ENCODE measurements around the gene TRNP1. TPM values are rescaled to one million over a fixed set of nuclear protein-coding genes. Genes with fewer than 3 reads are reported as not detected.

Gene TRNP1
- total and polyA plus RNA-seq, 4 donors: 0.97 to 10.0 (median 2.4) TPM

- WGBS: 2% methylated on average over 86 of the region's 86 CpGs
- Histone ChIP-seq H3K27me3 (ENCODE audit: control insufficient read depth in 4 of 4, insufficient read depth in 4 of 4, low read length in 3 of 4) (no peaks in the 10 kb centered on the region), H3K27ac (ENCODE audit: low read depth in 1 of 2, low read length in 2 of 2) (no peak within 1 kb of the TSS), H3K36me3 (ENCODE audit: control insufficient read depth in 4 of 4, insufficient read depth in 3 of 4, low read depth in 1 of 4, low read length in 3 of 4) (no peaks in the 10 kb centered on the region), H3K4me3 (ENCODE audit: low read depth in 1 of 3, low read length in 3 of 3) (peak within 1 kb of the TSS; percentile 59 to 82 (median 63)), H3K4me1 (ENCODE audit: control insufficient read depth in 4 of 4, insufficient read depth in 4 of 4, low read length in 3 of 4) (peaks cover 3 to 26% (median 11%) of the 10 kb centered on the region in 4 donors), H3K9ac (ENCODE audit: low read depth in 1 of 2, low read length in 2 of 2) (peak within 1 kb of the TSS in 1 of 2 donors; percentile 54), H3K9me3 (ENCODE audit: control insufficient read depth in 4 of 4, low read length in 3 of 4) (no peaks in the 10 kb centered on the region)
- no peak for DNase-seq (ENCODE audit: low spot score)
- peak; percentile 3 for TF ChIP-seq CTCF (IDR thresholded peaks at IDR 0.05; ENCODE audit: low read depth, low read length, missing input control)
- peak in 1 of 2 donors; percentile 8 for TF ChIP-seq RAD21 (IDR thresholded peaks at IDR 0.05)
- TF ChIP-seq, protein P1, sequence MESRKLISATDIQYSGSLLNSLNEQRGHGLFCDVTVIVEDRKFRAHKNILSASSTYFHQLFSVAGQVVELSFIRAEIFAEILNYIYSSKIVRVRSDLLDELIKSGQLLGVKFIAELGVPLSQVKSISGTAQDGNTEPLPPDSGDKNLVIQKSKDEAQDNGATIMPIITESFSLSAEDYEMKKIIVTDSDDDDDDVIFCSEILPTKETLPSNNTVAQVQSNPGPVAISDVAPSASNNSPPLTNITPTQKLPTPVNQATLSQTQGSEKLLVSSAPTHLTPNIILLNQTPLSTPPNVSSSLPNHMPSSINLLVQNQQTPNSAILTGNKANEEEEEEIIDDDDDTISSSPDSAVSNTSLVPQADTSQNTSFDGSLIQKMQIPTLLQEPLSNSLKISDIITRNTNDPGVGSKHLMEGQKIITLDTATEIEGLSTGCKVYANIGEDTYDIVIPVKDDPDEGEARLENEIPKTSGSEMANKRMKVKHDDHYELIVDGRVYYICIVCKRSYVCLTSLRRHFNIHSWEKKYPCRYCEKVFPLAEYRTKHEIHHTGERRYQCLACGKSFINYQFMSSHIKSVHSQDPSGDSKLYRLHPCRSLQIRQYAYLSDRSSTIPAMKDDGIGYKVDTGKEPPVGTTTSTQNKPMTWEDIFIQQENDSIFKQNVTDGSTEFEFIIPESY (IDR thresholded peaks at IDR 0.05): peak; percentile 47
- no peak for TF ChIP-seq EGR1 (IDR thresholded peaks at IDR 0.05; ENCODE audit: low read depth in 2 of 2)
These were observed 33.5 kb upstream of the TRNP1 start, which contains the start of gene KDF1 for GRCh38 chr1:26959722-26960624. TSS of gene KDF1 (minus strand) at chr1:26960468. CDS start at chr1:26952380, 8,088 bp downstream.

- Histone ChIP-seq H3K4me3 (ENCODE audit: low read depth in 1 of 3, low read length in 3 of 3) (peak overlapping the region in 2 of 3 donors; percentile 63 to 82), H3K36me3 (ENCODE audit: control insufficient read depth in 4 of 4, insufficient read depth in 3 of 4, low read depth in 1 of 4, low read length in 3 of 4) (no peaks in the 10 kb centered on the region)
- no peak for DNase-seq (ENCODE audit: low spot score)
These were observed 32.9 kb upstream of the TRNP1 start for GRCh38 chr1:26960625-26960966.

More at GRCh38 chr1:26960625-26960966, 32.9 kb upstream of the TRNP1 start:
- TF ChIP-seq GABPA (IDR thresholded peaks at IDR 0.05 in 1 of 2, conservative IDR thresholded peaks at IDR 0.05 in 1 of 2): no peak
- TF ChIP-seq FOXA1 (IDR thresholded peaks at IDR 0.05): no peak
- TF ChIP-seq RXRA (IDR thresholded peaks at IDR 0.05): no peak
- TF ChIP-seq JUND (IDR thresholded peaks at IDR 0.05): no peak
- TF ChIP-seq CTCF (IDR thresholded peaks at IDR 0.05; ENCODE audit: low read depth, low read length, missing input control): no peak
- no peak for TF ChIP-seq HNF4G (IDR thresholded peaks at IDR 0.05)
- TF ChIP-seq, protein P2, sequence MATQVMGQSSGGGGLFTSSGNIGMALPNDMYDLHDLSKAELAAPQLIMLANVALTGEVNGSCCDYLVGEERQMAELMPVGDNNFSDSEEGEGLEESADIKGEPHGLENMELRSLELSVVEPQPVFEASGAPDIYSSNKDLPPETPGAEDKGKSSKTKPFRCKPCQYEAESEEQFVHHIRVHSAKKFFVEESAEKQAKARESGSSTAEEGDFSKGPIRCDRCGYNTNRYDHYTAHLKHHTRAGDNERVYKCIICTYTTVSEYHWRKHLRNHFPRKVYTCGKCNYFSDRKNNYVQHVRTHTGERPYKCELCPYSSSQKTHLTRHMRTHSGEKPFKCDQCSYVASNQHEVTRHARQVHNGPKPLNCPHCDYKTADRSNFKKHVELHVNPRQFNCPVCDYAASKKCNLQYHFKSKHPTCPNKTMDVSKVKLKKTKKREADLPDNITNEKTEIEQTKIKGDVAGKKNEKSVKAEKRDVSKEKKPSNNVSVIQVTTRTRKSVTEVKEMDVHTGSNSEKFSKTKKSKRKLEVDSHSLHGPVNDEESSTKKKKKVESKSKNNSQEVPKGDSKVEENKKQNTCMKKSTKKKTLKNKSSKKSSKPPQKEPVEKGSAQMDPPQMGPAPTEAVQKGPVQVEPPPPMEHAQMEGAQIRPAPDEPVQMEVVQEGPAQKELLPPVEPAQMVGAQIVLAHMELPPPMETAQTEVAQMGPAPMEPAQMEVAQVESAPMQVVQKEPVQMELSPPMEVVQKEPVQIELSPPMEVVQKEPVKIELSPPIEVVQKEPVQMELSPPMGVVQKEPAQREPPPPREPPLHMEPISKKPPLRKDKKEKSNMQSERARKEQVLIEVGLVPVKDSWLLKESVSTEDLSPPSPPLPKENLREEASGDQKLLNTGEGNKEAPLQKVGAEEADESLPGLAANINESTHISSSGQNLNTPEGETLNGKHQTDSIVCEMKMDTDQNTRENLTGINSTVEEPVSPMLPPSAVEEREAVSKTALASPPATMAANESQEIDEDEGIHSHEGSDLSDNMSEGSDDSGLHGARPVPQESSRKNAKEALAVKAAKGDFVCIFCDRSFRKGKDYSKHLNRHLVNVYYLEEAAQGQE (IDR thresholded peaks at IDR 0.05): no peak
- TF ChIP-seq, protein P1 (IDR thresholded peaks at IDR 0.05): no peak
- no peak for TF ChIP-seq SP1 (IDR thresholded peaks at IDR 0.05)
- TF ChIP-seq HNF4A (conservative IDR thresholded peaks at IDR 0.05): no peak
- no peak for TF ChIP-seq NR2F2 (IDR thresholded peaks at IDR 0.05)
- no peak for TF ChIP-seq RAD21 (IDR thresholded peaks at IDR 0.05)
- TF ChIP-seq MAX (IDR thresholded peaks at IDR 0.05): no peak
- no peak for TF ChIP-seq YY1 (IDR thresholded peaks at IDR 0.05)
- no peak for TF ChIP-seq EGR1 (IDR thresholded peaks at IDR 0.05; ENCODE audit: low read depth in 2 of 2)
- TF ChIP-seq, protein P3, sequence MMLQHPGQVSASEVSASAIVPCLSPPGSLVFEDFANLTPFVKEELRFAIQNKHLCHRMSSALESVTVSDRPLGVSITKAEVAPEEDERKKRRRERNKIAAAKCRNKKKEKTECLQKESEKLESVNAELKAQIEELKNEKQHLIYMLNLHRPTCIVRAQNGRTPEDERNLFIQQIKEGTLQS (IDR thresholded peaks at IDR 0.05): no peak
- no peak for TF ChIP-seq FOXA2 (IDR thresholded peaks at IDR 0.05)
- Histone ChIP-seq H3K9ac (ENCODE audit: low read depth in 1 of 2, low read length in 2 of 2) (no peak overlapping the region), H3K4me1 (ENCODE audit: control insufficient read depth in 4 of 4, insufficient read depth in 4 of 4, low read length in 3 of 4) (peaks cover 3 to 26% (median 11%) of the 10 kb centered on the region in 4 donors), H3K27me3 (ENCODE audit: control insufficient read depth in 4 of 4, insufficient read depth in 4 of 4, low read length in 3 of 4) (no peaks in the 10 kb centered on the region), H3K27ac (ENCODE audit: low read depth in 1 of 2, low read length in 2 of 2) (no peak overlapping the region), H3K9me3 (ENCODE audit: control insufficient read depth in 4 of 4, low read length in 3 of 4) (no peaks in the 10 kb centered on the region)
- WGBS: 31% methylated on average over 3 of the region's 3 CpGs
